Neural crest cell (in vitro differentiated cells): ENCODE data around the gene CCDC183. TPM values are rescaled to one million over a fixed set of nuclear protein-coding genes. Genes with fewer than 3 reads are reported as not detected.

Experiments
- DNase-seq: peaks from one replicate; pipeline ENCODE4 v3.0.0; 2021; ENCODE audit warnings: low read depth, mixed read lengths, low spot score
- H3K27ac Mint-ChIP-seq: one replicate; pipeline ENCODE4 v1.8.0; 2021; ENCODE audit warnings: mild to moderate bottlenecking, mixed read lengths; ENCODE audit not compliant: unreplicated experiment
- H3K27me3 Mint-ChIP-seq: 2 replicates; pipeline ENCODE4 v1.8.0; 2021; ENCODE audit warnings: low read depth, mild to moderate bottlenecking, mixed read lengths
- H3K36me3 Mint-ChIP-seq: 2 replicates; pipeline ENCODE4 v1.8.0; 2021; ENCODE audit warnings: low read depth, mild to moderate bottlenecking, mixed read lengths
- H3K4me1 Mint-ChIP-seq: 2 replicates; pipeline ENCODE4 v1.8.0; 2021; ENCODE audit warnings: mixed read lengths
- H3K4me3 Mint-ChIP-seq: one replicate; pipeline ENCODE4 v1.8.0; 2021; ENCODE audit warnings: mild to moderate bottlenecking, mixed read lengths
- H3K9me3 Mint-ChIP-seq: 2 replicates; pipeline ENCODE4 v1.8.0; 2021; ENCODE audit warnings: mixed read lengths
- total RNA-seq: library from RNA; stranded (reverse); gene quantifications from 2 replicates; pipeline ENCODE4 v1.2.1, GENCODE V29; 2021
- TF ChIP-seq, protein P1 (sequence below): fragments of 200-600 bp; sonication (generic); conservative IDR thresholded peaks from 2 replicates; pipeline ENCODE4 v1.5.0; 2021; ENCODE audit warnings: antibody characterized with exemption, mild to moderate bottlenecking

CCDC183 gene
- total RNA-seq, 1 donor from 2014 or later, result 1.4 TPM

- Mint-ChIP-seq H3K36me3 (no peaks in the 10 kb centered on the region), H3K4me1 (peaks cover 8% of the 10 kb centered on the region), H3K9me3 (no peaks in the 10 kb centered on the region), H3K27me3 (peaks cover 5% of the 10 kb centered on the region), H3K27ac (no peak overlapping the region), H3K4me3 (peak overlapping the region; percentile 47)
- no peak for DNase-seq
- TF ChIP-seq, protein P1, sequence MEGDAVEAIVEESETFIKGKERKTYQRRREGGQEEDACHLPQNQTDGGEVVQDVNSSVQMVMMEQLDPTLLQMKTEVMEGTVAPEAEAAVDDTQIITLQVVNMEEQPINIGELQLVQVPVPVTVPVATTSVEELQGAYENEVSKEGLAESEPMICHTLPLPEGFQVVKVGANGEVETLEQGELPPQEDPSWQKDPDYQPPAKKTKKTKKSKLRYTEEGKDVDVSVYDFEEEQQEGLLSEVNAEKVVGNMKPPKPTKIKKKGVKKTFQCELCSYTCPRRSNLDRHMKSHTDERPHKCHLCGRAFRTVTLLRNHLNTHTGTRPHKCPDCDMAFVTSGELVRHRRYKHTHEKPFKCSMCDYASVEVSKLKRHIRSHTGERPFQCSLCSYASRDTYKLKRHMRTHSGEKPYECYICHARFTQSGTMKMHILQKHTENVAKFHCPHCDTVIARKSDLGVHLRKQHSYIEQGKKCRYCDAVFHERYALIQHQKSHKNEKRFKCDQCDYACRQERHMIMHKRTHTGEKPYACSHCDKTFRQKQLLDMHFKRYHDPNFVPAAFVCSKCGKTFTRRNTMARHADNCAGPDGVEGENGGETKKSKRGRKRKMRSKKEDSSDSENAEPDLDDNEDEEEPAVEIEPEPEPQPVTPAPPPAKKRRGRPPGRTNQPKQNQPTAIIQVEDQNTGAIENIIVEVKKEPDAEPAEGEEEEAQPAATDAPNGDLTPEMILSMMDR, result no peak
Measured at GRCh38 chr9:136853596-136854112, 57.5 kb downstream of the CCDC183 start.

GRCh38 chr9:136854113-136854841 is 58.1 kb downstream of the CCDC183 start:
- Mint-ChIP-seq H3K36me3 (no peaks in the 10 kb centered on the region), H3K4me3 (no peak overlapping the region), H3K4me1 (peaks cover 3% of the 10 kb centered on the region), H3K27ac (no peak overlapping the region), H3K27me3 (peaks cover under 1% of the 10 kb centered on the region), H3K9me3 (no peaks in the 10 kb centered on the region)
- TF ChIP-seq, protein P1, result no peak
- DNase-seq, result no peak

- Mint-ChIP-seq H3K4me3 (no peak overlapping the region), H3K36me3 (no peaks in the 10 kb centered on the region), H3K9me3 (no peaks in the 10 kb centered on the region), H3K27me3 (no peaks in the 10 kb centered on the region), H3K4me1 (no peaks in the 10 kb centered on the region), H3K27ac (no peak overlapping the region)
- TF ChIP-seq, protein P1, result no peak
- no peak for DNase-seq
Measured at GRCh38 chr9:136854842-136855460, 58.8 kb downstream of the CCDC183 start.

DNA sequence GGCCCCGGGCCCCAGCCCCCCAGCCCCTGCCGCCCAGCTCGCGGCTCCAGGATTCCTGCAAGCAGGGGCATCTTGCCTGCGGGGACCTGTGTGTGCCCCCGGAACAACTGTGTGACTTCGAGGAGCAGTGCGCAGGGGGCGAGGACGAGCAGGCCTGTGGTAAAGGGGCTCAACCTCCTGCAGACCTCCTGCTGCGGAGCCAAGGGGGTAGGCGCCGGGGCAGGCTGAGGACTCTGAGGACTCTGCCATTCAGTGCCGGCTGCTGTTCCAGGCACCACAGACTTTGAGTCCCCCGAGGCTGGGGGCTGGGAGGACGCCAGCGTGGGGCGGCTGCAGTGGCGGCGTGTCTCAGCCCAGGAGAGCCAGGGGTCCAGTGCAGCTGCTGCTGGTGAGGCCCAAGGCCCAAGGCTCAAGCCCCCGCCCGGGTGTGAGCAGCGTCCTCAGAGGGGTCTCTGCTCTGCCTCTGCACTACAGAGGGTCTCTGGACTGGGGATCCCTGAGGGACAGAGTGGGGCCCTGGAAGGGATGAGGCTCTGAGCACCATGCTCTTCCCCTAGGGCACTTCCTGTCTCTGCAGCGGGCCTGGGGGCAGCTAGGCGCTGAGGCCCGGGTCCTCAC is 59.4 kb downstream of the CCDC183 start:
- Mint-ChIP-seq H3K4me1 (no peaks in the 10 kb centered on the region), H3K36me3 (no peaks in the 10 kb centered on the region), H3K4me3 (peak overlapping the region; percentile 31), H3K27me3 (no peaks in the 10 kb centered on the region), H3K9me3 (no peaks in the 10 kb centered on the region), H3K27ac (no peak overlapping the region)
- no peak for DNase-seq
- TF ChIP-seq, protein P1, result no peak

GRCh38 chr9:136856079-136856476 is 59.9 kb downstream of the CCDC183 start:
- Mint-ChIP-seq H3K4me3 (peak overlapping the region; percentile 31), H3K9me3 (no peaks in the 10 kb centered on the region), H3K27ac (no peak overlapping the region), H3K4me1 (no peaks in the 10 kb centered on the region), H3K36me3 (no peaks in the 10 kb centered on the region), H3K27me3 (no peaks in the 10 kb centered on the region)
- TF ChIP-seq, protein P1, result no peak
- no peak for DNase-seq
